ENCODE data around the gene KCNQ4.

GRCh38 chr1:40774266-40774998 is 9.2 kb upstream of the KCNQ4 start:
- TF ChIP-seq POLR2A (IDR thresholded peaks at IDR 0.05; ENCODE audit: low read depth, low read length) (no peak), TAF1 (IDR thresholded peaks at IDR 0.05; ENCODE audit: low read depth, low read length) (no peak), POLR2AphosphoS5 (IDR thresholded peaks at IDR 0.05; ENCODE audit: low read depth, low read length) (no peak), SPI1 (IDR thresholded peaks at IDR 0.05; ENCODE audit: low read depth, low read length) (no peak), POU2F2 (IDR thresholded peaks at IDR 0.05; ENCODE audit: low read depth, low read length) (no peak), PAX5 (IDR thresholded peaks at IDR 0.05; ENCODE audit: insufficient read depth, low read length, severe bottlenecking) (no peak)
